NB4 (cell line): ENCODE measurements around the gene TSNAX.

Source experiments
- CTCF ChIP-seq: IDR thresholded peaks from one replicate; pipeline ENCODE4 v1.5.1; 2012; ENCODE audit warnings: low read depth, low read length
- POLR2A ChIP-seq: IDR thresholded peaks from 2 replicates; pipeline ENCODE4 v1.6.1; 2011; ENCODE audit warnings: mild to moderate bottlenecking; ENCODE audit not compliant: insufficient read length; ENCODE audit errors: extremely low read depth

DNA sequence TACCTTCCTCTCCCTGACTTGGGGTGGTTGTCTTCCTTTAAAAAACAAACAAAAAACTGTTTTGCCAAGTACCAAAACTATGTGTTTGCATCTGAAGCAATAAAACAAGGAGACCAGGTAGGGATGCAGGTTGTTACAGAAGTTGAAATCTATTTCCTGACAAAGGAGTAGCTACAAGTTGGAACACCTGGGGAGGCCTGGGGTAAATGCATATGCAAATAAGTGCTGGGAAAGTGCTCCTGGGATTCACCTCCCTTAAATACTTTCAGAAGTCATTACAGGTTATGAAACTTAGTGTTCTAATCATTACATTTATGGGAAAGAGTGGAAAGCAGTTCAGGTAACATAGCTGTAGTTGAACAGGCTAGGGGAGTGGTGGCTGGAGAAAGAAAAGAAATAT lies 1.9 kb upstream of the TSNAX start:
- no peak for TF ChIP-seq POLR2A
- no peak for TF ChIP-seq CTCF
